HK-2 (cell line): Measurements from ENCODE around the gene CNDP1.
"Not testable (repeated sequence)": the region's sequence is repeated elsewhere in the genome, so short reads cannot be mapped to it uniquely, and the experiment has no call there.

ENCODE experiments used
- DNase-seq: peaks from one replicate; pipeline ENCODE4 v3.0.0-alpha.2; 2018; ENCODE audit not compliant: unreplicated experiment

The CNDP1 gene

GRCh38 chr18:74546751-74547530 lies 12.6 kb downstream of the CNDP1 start:
- no peak for DNase-seq

GRCh38 chr18:74547860-74548259 lies 13.6 kb downstream of the CNDP1 start:
- DNase-seq, result no peak

- DNase-seq, result no peak
These were observed 15.3 kb downstream of the CNDP1 start for GRCh38 chr18:74549591-74550104.

GRCh38 chr18:74550886-74551285 lies 16.6 kb downstream of the CNDP1 start:
- DNase-seq, result no peak

GRCh38 chr18:74551452-74551851 lies 17.2 kb downstream of the CNDP1 start:
- DNase-seq, result no peak

GRCh38 chr18:74551936-74552555 lies 17.7 kb downstream of the CNDP1 start:
- DNase-seq, result peak; percentile 58

- no peak for DNase-seq
These were observed 21.8 kb downstream of the CNDP1 start for GRCh38 chr18:74556126-74556525.

- no peak for DNase-seq
These were observed 23.8 kb downstream of the CNDP1 start for GRCh38 chr18:74558096-74558495.

- DNase-seq, result no peak
These were observed 27.9 kb downstream of the CNDP1 start for GRCh38 chr18:74562131-74562730.

- no peak for DNase-seq
These were observed 28.5 kb downstream of the CNDP1 start for GRCh38 chr18:74562775-74563174.

GRCh38 chr18:74563999-74564398 lies 29.7 kb downstream of the CNDP1 start:
- DNase-seq, result no peak

- not testable (repeated sequence) for DNase-seq
These were observed 30.9 kb downstream of the CNDP1 start for GRCh38 chr18:74565164-74565563.

GRCh38 chr18:74565993-74566392 lies 31.7 kb downstream of the CNDP1 start:
- DNase-seq, result not testable (repeated sequence)

GRCh38 chr18:74567822-74568221 lies 33.5 kb downstream of the CNDP1 start:
- no peak for DNase-seq

GRCh38 chr18:74569401-74569800 lies 35.1 kb downstream of the CNDP1 start:
- DNase-seq, result no peak

- no peak for DNase-seq
These were observed 36.0 kb downstream of the CNDP1 start for GRCh38 chr18:74570266-74570665.

- no peak for DNase-seq
These were observed 37.8 kb downstream of the CNDP1 start for GRCh38 chr18:74571895-74572680.

- DNase-seq, result no peak
These were observed 38.8 kb downstream of the CNDP1 start for GRCh38 chr18:74573053-74573452.

GRCh38 chr18:74574916-74575315 lies 40.6 kb downstream of the CNDP1 start:
- no peak for DNase-seq

- DNase-seq, result no peak
These were observed 42.7 kb downstream of the CNDP1 start for GRCh38 chr18:74577019-74577418.

GRCh38 chr18:74579496-74580065 lies 45.3 kb downstream of the CNDP1 start:
- no peak for DNase-seq

- DNase-seq, result no peak
These were observed 48.3 kb downstream of the CNDP1 start for GRCh38 chr18:74582642-74583041.
